Right cardiac atrium (tissue), 5 donors: ENCODE measurements around the gene EFHD2. TPM values are rescaled to one million over a fixed set of nuclear protein-coding genes. Genes with fewer than 3 reads are reported as not detected.
"Not testable (repeated sequence)": the region's sequence is repeated elsewhere in the genome, so short reads cannot be mapped to it uniquely, and the experiment has no call there.

ENCODE experiments used
- ATAC-seq, 2 donors: fragments of 200-7000 bp; cut with Tn5 transposase; one replicate each; pipeline versions ENCODE4 v1.8.0 to v1.9.1; 2020; ENCODE audit warnings: moderate library complexity in 2 of 2, mild to moderate bottlenecking in 1 of 2
- DNase-seq, 3 donors: peaks; one replicate each; pipeline ENCODE4 v3.0.0-alpha.2; 2020
- H3K27ac ChIP-seq: one replicate; pipeline ENCODE4 v1.5.1; 2013; ENCODE audit warnings: mild to moderate bottlenecking, low read length, control low read depth, moderate library complexity
- H3K27me3 ChIP-seq: one replicate; pipeline ENCODE4 v1.6.1; 2013; ENCODE audit not compliant: control insufficient read depth, insufficient read depth
- H3K4me1 ChIP-seq: one replicate; pipeline ENCODE4 v1.6.1; 2013; ENCODE audit warnings: low read length; ENCODE audit not compliant: control insufficient read depth, insufficient read depth
- H3K4me3 ChIP-seq: one replicate; pipeline ENCODE4 v1.5.1; 2013; ENCODE audit warnings: low read length, control low read depth
- H3K9me3 ChIP-seq: one replicate; pipeline ENCODE4 v1.6.1; 2013; ENCODE audit warnings: low read length; ENCODE audit not compliant: control insufficient read depth
- WGBS: extraction: QIAGEN DNeasy Blood & Tissue Kit; methylation state at CpG from one replicate; pipeline ENCODE4 v1.1.7; 2013; 5-methylcytosine and 5-hydroxymethylcytosine counted together
- intact Hi-C, 4 donors: fragments of 100-400 bp; cut with DNase I; formaldehyde crosslinking; loops; one replicate each; pipeline versions ENCODE4 v1.11.0 to v1.14.0; 2022 to 2023
- polyA plus RNA-seq: library from polyadenylated mRNA; stranded (reverse); fragments of 200-250 nt; gene quantifications from one replicate; pipeline ENCODE4 v1.2.3, GENCODE V29; 2013
- total RNA-seq, 4 donors: library from RNA; stranded (reverse); fragmentation: NEBNext Ultra II Directional; extraction: Animal tissue kit (Norgen Biotek cat#: 25700); gene quantifications; one replicate each; pipeline ENCODE4 v1.2.1, GENCODE V29; 2021
- donor health status: healthy with polysubstance abuse.
- donor health status: DM: no; HTN: yes; CAD: no.
- donor health status: DM: no; HTN: no; CAD: no.
- donor health status: DM: no; HTN: yes; CAD: no; lungs with severe emphysema.
- donor health status: DM: yes; HTN: yes; CAD: no.

Gene EFHD2
- total and polyA plus RNA-seq, 5 donors: 10.8 to 17.7 (median 13.0) TPM

DNA sequence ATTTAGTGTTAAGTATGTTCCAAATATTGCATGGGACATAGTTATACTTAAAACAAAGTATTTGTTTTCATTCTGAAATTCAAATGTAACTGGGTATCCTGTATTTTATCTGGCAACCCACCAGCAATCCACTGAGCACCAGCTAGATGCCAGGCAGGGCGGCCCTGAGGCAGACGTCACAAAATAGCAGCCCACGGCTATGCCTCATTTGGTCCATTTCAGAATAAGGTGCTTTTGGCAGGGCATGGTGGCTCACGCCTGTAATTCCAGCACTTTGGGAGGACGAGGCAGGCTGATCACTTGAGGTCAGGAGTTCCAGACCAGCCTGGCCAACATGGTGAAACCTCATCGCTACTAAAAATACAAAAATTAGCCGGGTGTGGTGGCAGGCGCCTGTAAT lies 19.9 kb upstream of the EFHD2 start:
- not testable (repeated sequence) for DNase-seq

DNA sequence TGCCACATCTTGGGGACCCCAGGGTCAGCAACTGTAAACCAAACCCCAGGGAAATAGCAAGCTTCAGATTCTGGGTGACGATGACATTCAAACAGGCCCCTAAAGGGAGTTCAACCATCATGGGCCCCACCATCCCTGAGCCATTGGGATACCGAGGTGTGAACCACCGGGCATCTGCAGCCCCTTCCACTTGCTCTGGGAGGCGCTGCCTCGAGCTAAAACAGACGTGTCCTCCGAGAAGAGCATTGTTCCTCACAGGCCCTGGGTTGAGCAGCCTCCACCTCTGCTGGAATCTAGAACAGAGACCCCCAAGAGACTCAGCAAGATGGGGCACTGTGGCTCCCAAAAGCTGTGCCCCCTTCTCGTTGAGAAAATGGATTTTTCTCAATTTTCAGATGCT lies 19.0 kb upstream of the EFHD2 start:
- ATAC-seq: no peak
- WGBS: 93% methylated on average over 8 of the region's 8 CpGs
- intact Hi-C loops: no loop called here
- Histone ChIP-seq H3K4me3 (no peak overlapping the region), H3K9me3 (no peaks in the 10 kb centered on the region), H3K27me3 (no peaks in the 10 kb centered on the region), H3K4me1 (no peaks in the 10 kb centered on the region), H3K27ac (no peak overlapping the region)
- DNase-seq: no peak

More for the DNA sequence above, 19.9 kb upstream of the EFHD2 start:
- H3K27ac ChIP-seq, ATAC-seq, H3K4me1 ChIP-seq, intact Hi-C loops, H3K4me3 ChIP-seq, H3K27me3 ChIP-seq, H3K9me3 ChIP-seq: not testable (repeated sequence)
- 94% methylated on average over 8 of the region's 8 CpGs for WGBS

DNA sequence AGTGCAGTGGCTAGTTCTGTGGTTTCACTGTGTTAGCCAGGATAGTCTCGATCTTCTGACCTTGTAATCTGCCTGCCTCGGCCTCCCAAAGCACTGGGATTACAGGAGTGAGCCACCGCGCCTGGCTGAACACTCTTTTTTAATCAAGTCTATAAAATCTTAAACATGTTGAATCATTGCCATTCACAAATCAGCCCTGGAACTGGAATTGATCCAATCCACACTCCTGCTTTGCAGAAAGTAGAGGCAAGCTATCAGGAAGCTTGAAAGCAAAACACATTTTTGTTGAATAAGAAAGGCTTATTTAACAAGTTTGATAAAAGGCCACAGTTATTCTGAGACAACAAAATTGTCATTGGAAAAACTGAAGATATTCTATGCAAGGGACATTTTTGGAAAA lies 18.3 kb upstream of the EFHD2 start:
- ATAC-seq: no peak
- intact Hi-C loops: no loop called here
- H3K27ac ChIP-seq: no peak overlapping the region
- no peak for DNase-seq
- 77% methylated on average over 4 of the region's 4 CpGs for WGBS
- H3K4me1 ChIP-seq: no peaks in the 10 kb centered on the region
- no peaks in the 10 kb centered on the region for H3K27me3 ChIP-seq
- no peaks in the 10 kb centered on the region for H3K9me3 ChIP-seq
- no peak overlapping the region for H3K4me3 ChIP-seq

DNA sequence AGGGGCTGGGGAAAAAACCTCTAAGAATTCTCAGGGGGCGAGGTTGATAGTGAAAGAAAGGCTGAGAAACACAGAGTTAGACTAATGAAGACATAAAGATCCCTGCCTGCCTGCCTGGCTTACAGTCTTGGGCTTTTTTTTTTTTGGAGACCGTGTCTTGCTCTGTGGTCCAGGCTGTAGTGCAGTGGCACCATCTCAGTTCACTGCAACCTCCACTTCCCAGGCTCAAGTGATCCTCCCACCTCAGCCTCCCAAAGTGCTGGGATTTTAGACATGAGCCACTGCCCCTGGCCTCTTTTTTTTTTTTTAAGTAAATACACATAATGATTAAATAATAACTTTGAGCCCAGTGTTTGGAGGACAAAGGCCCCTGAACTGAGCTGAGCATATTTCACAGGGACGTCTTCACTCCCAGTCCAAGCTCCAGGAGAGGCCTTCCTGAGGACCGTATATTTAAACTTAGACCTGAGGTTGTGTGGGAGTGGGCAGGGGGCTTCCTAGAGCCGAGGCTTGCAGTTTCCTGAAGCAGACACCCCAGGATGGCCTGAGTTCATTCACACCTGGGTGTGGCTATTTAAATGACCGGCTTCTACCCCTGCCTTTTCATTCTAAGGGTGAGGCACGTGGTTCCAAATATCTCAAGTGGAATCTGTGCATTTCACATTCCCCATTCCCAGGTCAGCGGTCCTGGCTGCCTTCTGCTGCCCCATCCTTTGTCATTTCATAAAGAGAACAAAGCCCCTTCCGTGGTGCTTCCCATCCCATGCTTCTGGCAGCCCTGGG lies 16.0 kb upstream of the EFHD2 start:
- DNase-seq: no peak
- ATAC-seq: no peak
- H3K4me1 ChIP-seq: no peaks in the 10 kb centered on the region
- H3K4me3 ChIP-seq: no peak overlapping the region
- no peaks in the 10 kb centered on the region for H3K27me3 ChIP-seq
- WGBS: 73% methylated on average over 9 of the region's 9 CpGs
- intact Hi-C loops: no loop called here
- no peak overlapping the region for H3K27ac ChIP-seq
- no peaks in the 10 kb centered on the region for H3K9me3 ChIP-seq

DNA sequence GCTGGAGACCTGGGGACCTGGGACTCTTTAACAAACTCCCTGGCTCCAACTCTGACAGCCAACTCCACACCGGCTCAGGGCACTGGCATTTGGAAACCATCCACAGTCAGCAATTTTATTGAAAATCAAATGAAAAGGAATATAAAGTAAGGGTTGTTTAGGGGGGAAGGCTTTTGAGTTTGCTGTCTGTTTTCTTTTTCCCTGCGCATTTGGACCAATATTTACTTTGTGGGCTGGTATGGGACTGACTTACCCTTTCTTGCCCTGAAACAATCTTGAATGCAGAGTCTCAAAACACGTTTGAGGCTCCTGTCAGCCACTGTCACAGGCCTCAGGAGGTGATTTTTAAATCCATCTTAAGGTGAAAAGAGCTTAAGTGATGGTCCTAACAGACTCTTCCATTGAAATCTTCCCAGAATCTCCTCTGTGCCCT lies 15.4 kb upstream of the EFHD2 start:
- ATAC-seq (no peak), DNase-seq (no peak)
- H3K27ac ChIP-seq: no peak overlapping the region
- no peaks in the 10 kb centered on the region for H3K27me3 ChIP-seq
- H3K4me1 ChIP-seq: no peaks in the 10 kb centered on the region
- 59% methylated on average over 3 of the region's 3 CpGs for WGBS
- H3K9me3 ChIP-seq: no peaks in the 10 kb centered on the region
- intact Hi-C loops: no loop called here
- no peak overlapping the region for H3K4me3 ChIP-seq

DNA sequence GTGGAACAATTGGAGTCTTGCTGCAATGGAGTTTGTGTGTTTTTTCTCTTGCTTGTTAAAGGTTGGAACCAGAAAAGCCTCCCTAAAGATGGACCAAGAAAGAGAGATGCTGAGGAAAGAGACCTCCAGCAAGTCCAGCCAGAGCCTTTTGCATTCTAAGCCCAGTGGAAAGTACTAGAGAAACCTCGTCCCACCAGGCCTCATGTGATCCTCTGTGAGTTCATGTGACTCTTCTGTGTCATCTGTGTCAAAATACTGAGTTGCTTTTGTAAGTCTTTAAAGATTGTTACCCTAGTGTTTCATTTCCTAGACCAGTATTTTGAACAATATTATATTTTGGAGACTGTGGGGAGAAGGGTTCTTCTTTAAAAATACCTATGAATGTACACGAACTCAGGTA lies 12.5 kb upstream of the EFHD2 start:
- WGBS: 94% methylated on average over 2 of the region's 2 CpGs
- intact Hi-C loops: no loop called here
- H3K27me3 ChIP-seq: no peaks in the 10 kb centered on the region
- no peak overlapping the region for H3K4me3 ChIP-seq
- ATAC-seq (no peak), DNase-seq (no peak)
- no peaks in the 10 kb centered on the region for H3K4me1 ChIP-seq
- H3K27ac ChIP-seq: no peak overlapping the region
- H3K9me3 ChIP-seq: peaks cover 2% of the 10 kb centered on the region

DNA sequence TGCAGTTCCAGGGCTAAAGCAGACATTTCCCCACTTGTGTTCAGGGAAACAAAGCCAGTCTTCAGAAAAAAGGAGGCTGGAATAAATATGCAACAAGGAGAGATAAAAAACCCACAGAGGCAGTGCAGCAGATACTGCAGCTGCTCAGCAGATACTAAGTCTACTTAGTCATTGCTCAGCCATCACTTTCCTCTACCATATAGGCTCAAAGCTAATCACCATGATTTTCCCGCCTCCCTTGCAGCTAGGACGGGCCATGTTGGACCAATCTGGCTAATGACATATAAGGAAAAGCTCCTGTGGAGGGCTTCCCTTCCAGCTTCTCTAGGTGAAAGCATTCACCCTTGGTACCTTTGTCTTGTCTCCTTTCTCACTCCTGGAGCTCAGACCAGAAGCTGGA lies 10.0 kb upstream of the EFHD2 start:
- intact Hi-C loops: no loop called here
- H3K27ac ChIP-seq: no peak overlapping the region
- H3K9me3 ChIP-seq: peaks cover 2% of the 10 kb centered on the region
- no peak overlapping the region for H3K4me3 ChIP-seq
- no peaks in the 10 kb centered on the region for H3K27me3 ChIP-seq
- no peak for ATAC-seq
- no peaks in the 10 kb centered on the region for H3K4me1 ChIP-seq
- 97% methylated on average over 2 of the region's 2 CpGs for WGBS
- DNase-seq: no peak

DNA sequence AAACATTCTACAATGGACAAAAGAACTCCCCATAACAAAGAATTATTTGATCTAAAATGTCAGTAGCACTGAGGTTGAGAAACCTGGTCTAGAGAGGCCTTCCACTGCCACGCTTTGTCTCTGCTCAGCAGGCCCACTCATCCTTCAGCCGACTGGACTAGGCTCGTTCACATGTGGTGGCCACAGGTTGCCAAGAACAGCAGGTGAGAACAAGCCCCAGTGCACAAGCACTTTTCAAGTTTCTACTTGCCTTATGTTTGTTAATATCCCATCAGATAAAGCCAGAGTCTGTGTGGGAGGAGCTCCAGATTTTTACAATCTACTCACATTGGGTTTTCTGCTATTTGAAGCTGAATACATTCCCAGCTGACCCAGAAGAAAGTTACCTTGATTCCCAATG lies 9.1 kb upstream of the EFHD2 start:
- Histone ChIP-seq H3K4me3 (no peak overlapping the region), H3K27me3 (no peaks in the 10 kb centered on the region), H3K27ac (no peak overlapping the region), H3K9me3 (peaks cover 2% of the 10 kb centered on the region), H3K4me1 (no peaks in the 10 kb centered on the region)
- WGBS: 94% methylated on average over 3 of the region's 3 CpGs
- no peak for DNase-seq
- no peak for ATAC-seq
- intact Hi-C loops: no loop called here

DNA sequence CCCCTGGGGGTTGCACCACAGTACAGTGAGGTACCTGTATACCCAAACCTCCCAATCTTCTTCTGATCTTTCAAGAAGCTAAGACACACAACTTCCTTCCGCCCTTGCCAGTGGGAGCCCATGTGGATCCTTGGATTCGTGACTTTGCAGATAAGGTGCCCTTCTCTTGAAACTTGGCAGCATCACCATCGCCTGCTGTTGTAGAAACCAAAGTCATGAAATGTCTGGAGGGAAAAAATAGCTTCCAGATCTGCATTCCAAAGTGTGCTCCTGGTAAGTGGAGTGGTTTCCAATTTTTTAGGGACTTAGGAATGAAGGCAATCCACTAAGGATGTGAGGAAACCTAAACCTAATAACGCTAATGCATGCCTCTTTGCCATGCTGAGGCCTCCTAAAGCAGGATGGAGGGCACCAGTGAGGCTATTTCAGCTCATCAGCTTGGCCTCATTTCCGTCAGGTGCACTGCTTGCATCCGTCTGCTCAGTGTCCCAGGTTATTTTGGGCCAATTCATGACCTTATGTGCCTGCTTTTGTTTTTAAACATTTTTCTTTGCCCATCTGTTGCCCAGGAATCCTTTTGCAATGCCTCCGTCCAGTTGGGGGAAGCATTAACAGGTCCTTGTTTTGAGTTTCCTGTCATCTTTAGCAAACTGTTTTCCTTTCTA lies 8.2 kb upstream of the EFHD2 start:
- Histone ChIP-seq H3K4me1 (no peaks in the 10 kb centered on the region), H3K27ac (no peak overlapping the region), H3K4me3 (no peak overlapping the region), H3K27me3 (no peaks in the 10 kb centered on the region), H3K9me3 (peaks cover 2% of the 10 kb centered on the region)
- no peak for DNase-seq
- intact Hi-C loops: no loop called here
- 73% methylated on average over 7 of the region's 7 CpGs for WGBS
- no peak for ATAC-seq

DNA sequence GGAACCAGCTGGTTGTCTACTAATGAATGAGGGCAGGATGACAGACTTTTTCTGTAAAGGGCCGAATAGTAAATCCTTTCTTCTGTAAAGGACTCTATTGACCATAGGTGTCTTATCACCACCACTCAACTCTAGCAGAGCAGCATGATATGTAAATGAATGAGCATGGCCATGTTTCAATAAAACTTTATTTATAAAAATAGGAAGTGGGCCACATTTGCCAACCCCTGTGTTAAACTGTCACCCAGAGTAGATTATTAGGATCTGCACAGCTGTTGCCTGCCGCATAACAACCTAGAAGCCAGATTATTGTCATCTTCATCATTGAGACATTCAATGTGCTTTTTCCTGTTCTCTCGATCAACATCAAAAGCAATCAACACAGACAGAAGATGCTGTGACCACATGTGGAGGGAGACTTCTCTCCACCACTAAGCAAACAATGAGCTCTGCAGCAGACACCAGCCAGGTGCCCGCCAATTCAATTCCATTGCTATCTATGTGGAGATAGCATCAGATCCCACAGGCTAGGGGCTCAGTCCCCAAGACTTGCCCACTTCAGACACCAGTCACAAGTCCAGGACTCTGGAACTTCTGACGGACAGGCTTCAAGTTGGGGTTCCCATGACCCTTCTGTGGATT lies 6.8 kb upstream of the EFHD2 start:
- no peak overlapping the region for H3K4me3 ChIP-seq
- no peaks in the 10 kb centered on the region for H3K4me1 ChIP-seq
- WGBS: 91% methylated on average over 5 of the region's 5 CpGs
- no peak for ATAC-seq
- peaks cover 2% of the 10 kb centered on the region for H3K9me3 ChIP-seq
- H3K27me3 ChIP-seq: no peaks in the 10 kb centered on the region
- no peak overlapping the region for H3K27ac ChIP-seq
- intact Hi-C loops: no loop called here
- no peak for DNase-seq

DNA sequence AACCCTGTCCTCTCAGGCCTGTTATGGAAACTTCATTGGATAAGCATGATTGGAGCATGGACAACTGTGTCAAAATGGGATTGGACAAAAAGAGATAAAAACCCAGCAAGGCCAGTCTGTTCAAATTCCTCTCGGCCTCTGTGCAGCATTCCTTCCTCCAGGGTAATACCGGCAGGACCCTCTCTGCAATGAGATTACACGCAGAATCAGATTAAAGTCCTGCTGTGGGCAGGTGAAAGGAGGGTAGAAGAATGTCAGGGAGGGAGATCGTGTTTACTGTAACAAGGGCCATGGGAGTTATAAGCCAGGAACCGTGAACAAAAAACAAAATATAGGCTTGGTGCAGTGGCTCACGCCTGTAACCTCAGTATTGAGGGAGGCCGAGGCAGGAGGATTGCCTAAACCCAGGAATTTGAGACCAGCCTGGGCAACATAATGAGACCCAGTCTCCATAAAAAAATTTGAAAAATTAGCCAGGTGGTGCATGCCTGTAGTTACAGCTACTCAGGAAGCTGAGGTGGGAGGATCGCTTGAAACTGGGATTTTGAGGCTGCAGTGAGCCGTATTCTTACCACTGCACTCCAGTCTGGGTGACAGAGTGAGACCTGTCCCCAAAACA lies 5.6 kb upstream of the EFHD2 start:
- 91% methylated on average over 9 of the region's 9 CpGs for WGBS
- intact Hi-C loops: no loop called here
- Histone ChIP-seq H3K27me3 (no peaks in the 10 kb centered on the region), H3K27ac (no peak overlapping the region), H3K9me3 (peaks cover 2% of the 10 kb centered on the region), H3K4me3 (no peak overlapping the region), H3K4me1 (no peaks in the 10 kb centered on the region)
- no peak for DNase-seq
- ATAC-seq: no peak
